ENCODE data around the gene FAM50A.

- no peak for TF ChIP-seq YY1 (IDR thresholded peaks at IDR 0.05; ENCODE audit: insufficient read depth, insufficient read length)
- no peak for TF ChIP-seq ZNF274 (IDR thresholded peaks at IDR 0.05; ENCODE audit: low read depth, low read length)
Observed at GRCh38 chrX:154468217-154468616, 24.3 kb downstream of the FAM50A start.

All from NT2/D1 (cell line).